Glutamatergic neuron (in vitro differentiated cells): ENCODE results near the gene DPH1. TPM values are rescaled to one million over a fixed set of nuclear protein-coding genes. Genes with fewer than 3 reads are reported as not detected.
A peak's percentile ranks its signal among the peaks of the same experiment; 100 is the strongest.

ENCODE experiments used
- DNase-seq: peaks from one replicate; pipeline ENCODE4 v3.0.0; 2022
- H3K27ac Mint-ChIP-seq: one replicate; pipeline ENCODE4 v1.8.0; 2020; ENCODE audit warnings: mild to moderate bottlenecking, mixed read lengths, inconsistent platforms; ENCODE audit not compliant: unreplicated experiment
- H3K27me3 Mint-ChIP-seq: one replicate; pipeline ENCODE4 v1.8.0; 2020; ENCODE audit warnings: mild to moderate bottlenecking, moderate library complexity, mixed read lengths, inconsistent platforms; ENCODE audit not compliant: unreplicated experiment
- H3K36me3 Mint-ChIP-seq: one replicate; pipeline ENCODE4 v1.8.0; 2020; ENCODE audit warnings: mild to moderate bottlenecking, mixed read lengths, inconsistent platforms; ENCODE audit not compliant: unreplicated experiment
- H3K4me1 Mint-ChIP-seq: one replicate; pipeline ENCODE4 v1.8.0; 2020; ENCODE audit warnings: mild to moderate bottlenecking, low read depth, mixed read lengths, inconsistent platforms; ENCODE audit not compliant: unreplicated experiment
- H3K4me3 Mint-ChIP-seq: one replicate; pipeline ENCODE4 v1.8.0; 2020; ENCODE audit warnings: mild to moderate bottlenecking, mixed read lengths, inconsistent platforms; ENCODE audit not compliant: unreplicated experiment
- H3K9me3 Mint-ChIP-seq: one replicate; pipeline ENCODE4 v1.8.0; 2020; ENCODE audit warnings: mild to moderate bottlenecking, moderate library complexity, mixed read lengths, inconsistent platforms; ENCODE audit not compliant: unreplicated experiment
- CTCF ChIP-seq: fragments of 200-600 bp; sonication (generic); IDR thresholded peaks from one replicate; pipeline ENCODE4 v1.5.0; 2021; ENCODE audit not compliant: partially characterized antibody, unreplicated experiment
- total RNA-seq: library from RNA; stranded (reverse); fragmentation: NEBNext Ultra II Directional; extraction: Animal tissue kit (Norgen Biotek cat#: 25700); gene quantifications from one replicate; pipeline ENCODE4 v1.2.1, GENCODE V29; 2021; ENCODE audit not compliant: unreplicated experiment

Gene DPH1
- total RNA-seq, 1 donor from 2014 or later, result 36.4 TPM

- Mint-ChIP-seq H3K4me3 (peak overlapping the region; percentile 92), H3K4me1 (peaks cover 27% of the 10 kb centered on the region), H3K36me3 (no peaks in the 10 kb centered on the region), H3K27ac (peak overlapping the region; percentile 59), H3K27me3 (peaks cover 20% of the 10 kb centered on the region), H3K9me3 (peaks cover 16% of the 10 kb centered on the region)
- TF ChIP-seq CTCF, result no peak
- DNase-seq, result peak; percentile 77
Measured at GRCh38 chr17:2023692-2024571, 6.0 kb upstream of the DPH1 start.

GRCh38 chr17:2024572-2025219 is 5.3 kb upstream of the DPH1 start:
- peak; percentile 54 for DNase-seq
- Mint-ChIP-seq H3K4me3 (peak overlapping the region; percentile 92), H3K27me3 (peaks cover 14% of the 10 kb centered on the region)

GRCh38 chr17:2025220-2025621 is 4.7 kb upstream of the DPH1 start, which contains the start of gene RTN4RL1:
RTN4RL1 (minus strand) TSS chr17:2025334; CDS start chr17:2024865, 469 bp downstream.
- DNase-seq, result peak; percentile 90
- peak within 1 kb of the TSS; percentile 92 for H3K4me3 Mint-ChIP-seq
- no peaks in the 10 kb centered on the region for H3K36me3 Mint-ChIP-seq
- peaks cover 12% of the 10 kb centered on the region for H3K27me3 Mint-ChIP-seq
- no peak for TF ChIP-seq CTCF
- peak within 1 kb of the TSS; percentile 59 for H3K27ac Mint-ChIP-seq
- peaks cover 15% of the 10 kb centered on the region for H3K4me1 Mint-ChIP-seq
- H3K9me3 Mint-ChIP-seq, result peaks cover 8% of the 10 kb centered on the region

More at GRCh38 chr17:2024572-2025219, 5.3 kb upstream of the DPH1 start:
- Mint-ChIP-seq H3K4me1 (peaks cover 20% of the 10 kb centered on the region), H3K27ac (no peak overlapping the region), H3K9me3 (peaks cover 10% of the 10 kb centered on the region), H3K36me3 (no peaks in the 10 kb centered on the region)
- no peak for TF ChIP-seq CTCF

- Mint-ChIP-seq H3K4me1 (peaks cover 13% of the 10 kb centered on the region), H3K4me3 (peak overlapping the region; percentile 85), H3K27me3 (peaks cover 9% of the 10 kb centered on the region), H3K9me3 (peaks cover 6% of the 10 kb centered on the region), H3K36me3 (no peaks in the 10 kb centered on the region), H3K27ac (peak overlapping the region; percentile 7)
- peak; percentile 90 for DNase-seq
- peak; percentile 73 for TF ChIP-seq CTCF
Measured at GRCh38 chr17:2025622-2026309, 4.2 kb upstream of the DPH1 start.
